H1 (cell line): ENCODE results near the gene CA10.

Experiments used
- CHD1 ChIP-seq: IDR thresholded peaks from 2 replicates; pipeline ENCODE4 v1.6.1; 2012; ENCODE audit warnings: low read depth, low read length, improper control_type of control experiment
- EP300 ChIP-seq, 2 experiments: IDR thresholded peaks; 1 replicate in 1 of 2; 2 replicates in 1 of 2; pipeline ENCODE4 v1.6.1; 2011 to 2012; ENCODE audit warnings: low read depth in 2 of 2, low read length in 2 of 2, mild to moderate bottlenecking in 2 of 2, borderline replicate concordance in 1 of 2, inconsistent platforms in 1 of 2, moderate library complexity in 1 of 2
- EZH2 ChIP-seq: fragments of 200-600 bp; sonication (generic); IDR thresholded peaks from 2 replicates; pipeline ENCODE4 v1.7.1; 2012; ENCODE audit warnings: low read depth, mild to moderate bottlenecking, moderate library complexity, low read length, inconsistent platforms; ENCODE audit not compliant: severe bottlenecking
- POLR2A ChIP-seq, 2 experiments: IDR thresholded peaks; 1 replicate in 1 of 2; 2 replicates in 1 of 2; pipeline ENCODE4 v1.6.1; 2011; ENCODE audit warnings: low read depth in 2 of 2, low read length in 2 of 2, mild to moderate bottlenecking in 2 of 2; ENCODE audit errors: control extremely low read depth in 1 of 2
- RBBP5 ChIP-seq: IDR thresholded peaks from 2 replicates; pipeline ENCODE4 v1.7.1; 2012; ENCODE audit warnings: low read depth, mild to moderate bottlenecking, inconsistent platforms, low read length, moderate library complexity, borderline replicate concordance
- SP1 ChIP-seq: IDR thresholded peaks from 2 replicates; pipeline ENCODE4 v1.6.1; 2011; ENCODE audit warnings: low read depth, low read length
- TAF1 ChIP-seq: IDR thresholded peaks from 2 replicates; pipeline ENCODE4 v1.6.1; 2011; ENCODE audit warnings: mild to moderate bottlenecking, low read depth, low read length
- TEAD4 ChIP-seq: IDR thresholded peaks from 2 replicates; pipeline ENCODE4 v1.6.1; 2012; ENCODE audit warnings: low read depth, low read length, inconsistent platforms, mixed read lengths
- ZNF274 ChIP-seq: IDR thresholded peaks from 2 replicates; pipeline ENCODE4 v1.7.0; 2012; ENCODE audit warnings: low read length, borderline replicate concordance; ENCODE audit errors: extremely low read depth
- TF ChIP-seq, protein P1 (sequence below), 3 experiments: IDR thresholded peaks; 1 replicate in 2 of 3; 2 replicates in 1 of 3; pipeline versions ENCODE4 v1.5.1 to v1.6.1; 2011; ENCODE audit warnings: low read length in 3 of 3, mild to moderate bottlenecking in 3 of 3, inconsistent platforms in 2 of 3, low read depth in 1 of 3, moderate library complexity in 1 of 3; ENCODE audit not compliant: insufficient read depth in 1 of 3; ENCODE audit errors: control extremely low read depth in 1 of 3

DNA sequence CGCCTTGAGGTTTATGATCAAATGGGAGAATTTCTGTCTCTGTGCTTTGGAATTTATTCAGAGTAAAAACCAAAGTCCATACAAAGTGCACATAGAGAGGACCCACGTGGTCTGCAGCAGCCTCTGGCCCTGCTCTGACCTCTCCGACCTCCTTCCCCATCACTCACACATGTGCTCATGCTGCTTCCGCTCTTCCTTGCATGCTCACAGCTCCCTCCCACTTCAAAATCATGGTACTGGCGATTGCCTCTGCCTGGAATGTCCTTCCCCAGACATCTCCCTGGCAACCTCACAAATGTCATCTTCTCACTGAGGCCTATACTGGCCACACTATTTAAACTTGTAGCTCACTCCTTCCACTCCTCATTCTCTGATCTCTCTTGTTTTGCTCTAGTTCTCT, 418.0 kb downstream of the CA10 start:
- no peak for TF ChIP-seq RBBP5
- TF ChIP-seq EP300 (IDR thresholded peaks at IDR 0.05; ENCODE audit: borderline replicate concordance in 1 of 2, low read depth in 2 of 2, low read length in 2 of 2) = no peak
- no peak for TF ChIP-seq CHD1
- TF ChIP-seq, protein P1, sequence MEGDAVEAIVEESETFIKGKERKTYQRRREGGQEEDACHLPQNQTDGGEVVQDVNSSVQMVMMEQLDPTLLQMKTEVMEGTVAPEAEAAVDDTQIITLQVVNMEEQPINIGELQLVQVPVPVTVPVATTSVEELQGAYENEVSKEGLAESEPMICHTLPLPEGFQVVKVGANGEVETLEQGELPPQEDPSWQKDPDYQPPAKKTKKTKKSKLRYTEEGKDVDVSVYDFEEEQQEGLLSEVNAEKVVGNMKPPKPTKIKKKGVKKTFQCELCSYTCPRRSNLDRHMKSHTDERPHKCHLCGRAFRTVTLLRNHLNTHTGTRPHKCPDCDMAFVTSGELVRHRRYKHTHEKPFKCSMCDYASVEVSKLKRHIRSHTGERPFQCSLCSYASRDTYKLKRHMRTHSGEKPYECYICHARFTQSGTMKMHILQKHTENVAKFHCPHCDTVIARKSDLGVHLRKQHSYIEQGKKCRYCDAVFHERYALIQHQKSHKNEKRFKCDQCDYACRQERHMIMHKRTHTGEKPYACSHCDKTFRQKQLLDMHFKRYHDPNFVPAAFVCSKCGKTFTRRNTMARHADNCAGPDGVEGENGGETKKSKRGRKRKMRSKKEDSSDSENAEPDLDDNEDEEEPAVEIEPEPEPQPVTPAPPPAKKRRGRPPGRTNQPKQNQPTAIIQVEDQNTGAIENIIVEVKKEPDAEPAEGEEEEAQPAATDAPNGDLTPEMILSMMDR (IDR thresholded peaks at IDR 0.05; ENCODE audit: control extremely low read depth in 1 of 3, insufficient read depth in 1 of 3, low read depth in 1 of 3, low read length in 3 of 3) = no peak
- no peak for TF ChIP-seq POLR2A (IDR thresholded peaks at IDR 0.05; ENCODE audit: control extremely low read depth in 1 of 2, low read depth in 2 of 2, low read length in 2 of 2)
- TF ChIP-seq TEAD4 = no peak
- TF ChIP-seq ZNF274 = no peak
- TF ChIP-seq TAF1 = no peak
- no peak for TF ChIP-seq SP1
- no peak for TF ChIP-seq EZH2
